ENCODE results near the gene RNF220. TPM values are rescaled to one million over a fixed set of nuclear protein-coding genes. Genes with fewer than 3 reads are reported as not detected.

The RNF220 gene
- total RNA-seq, 1 donor from 2014 or later, result 52.5 TPM

- peak overlapping the region in 1 of 2 donors; percentile 29 for H3K4me3 ChIP-seq
- no peak for DNase-seq (ENCODE audit: extremely low spot score in 2 of 2)
- H3K9me3 ChIP-seq, result no peaks in the 10 kb centered on the region
- intact Hi-C loops (cut with DNase I), result no loop called here
- no peak overlapping the region for H3K27ac ChIP-seq
- TF ChIP-seq POLR2AphosphoS5 (IDR thresholded peaks at IDR 0.05; ENCODE audit: insufficient read depth in 1 of 2, low read depth in 1 of 2), result no peak
- TF ChIP-seq POLR2A (IDR thresholded peaks at IDR 0.05), result no peak
- peaks cover 42% of the 10 kb centered on the region for H3K4me1 ChIP-seq
- peaks cover 22% of the 10 kb centered on the region for H3K27me3 ChIP-seq
- no peaks in the 10 kb centered on the region for H3K36me3 ChIP-seq
Measured at GRCh38 chr1:44408212-44408582, 3.1 kb downstream of the RNF220 start.

- no peak for DNase-seq (ENCODE audit: extremely low spot score in 2 of 2)
- Histone ChIP-seq H3K27me3 (peaks cover 17% of the 10 kb centered on the region), H3K27ac (no peak overlapping the region), H3K9me3 (no peaks in the 10 kb centered on the region), H3K4me1 (peaks cover 42% of the 10 kb centered on the region), H3K36me3 (no peaks in the 10 kb centered on the region), H3K4me3 (no peak overlapping the region)
- no peak for TF ChIP-seq POLR2A (IDR thresholded peaks at IDR 0.05)
- TF ChIP-seq POLR2AphosphoS5 (IDR thresholded peaks at IDR 0.05; ENCODE audit: insufficient read depth in 1 of 2, low read depth in 1 of 2), result peak in 1 of 2 donors; percentile 23
- no peak for TF ChIP-seq CTCF (IDR thresholded peaks at IDR 0.05)
- intact Hi-C loops (cut with DNase I), result no loop called here
Measured at GRCh38 chr1:44408632-44409602, 3.9 kb downstream of the RNF220 start.

- intact Hi-C loops (cut with DNase I), result no loop called here
- no peaks in the 10 kb centered on the region for H3K36me3 ChIP-seq
Measured at GRCh38 chr1:44409757-44410156, 4.7 kb downstream of the RNF220 start.

GRCh38 chr1:44411861-44412260 lies 6.8 kb downstream of the RNF220 start:
- Histone ChIP-seq H3K4me1 (peaks cover 17% of the 10 kb centered on the region), H3K27ac (no peak overlapping the region), H3K36me3 (no peaks in the 10 kb centered on the region), H3K9me3 (no peaks in the 10 kb centered on the region), H3K27me3 (peaks cover 17% of the 10 kb centered on the region), H3K4me3 (no peak overlapping the region)
- intact Hi-C loops (cut with DNase I), result no loop called here
- TF ChIP-seq POLR2AphosphoS5 (IDR thresholded peaks at IDR 0.05; ENCODE audit: insufficient read depth in 1 of 2, low read depth in 1 of 2), result no peak
- no peak for TF ChIP-seq CTCF (IDR thresholded peaks at IDR 0.05)
- TF ChIP-seq POLR2A (IDR thresholded peaks at IDR 0.05), result no peak
- no peak for DNase-seq (ENCODE audit: extremely low spot score in 2 of 2)

More at GRCh38 chr1:44409757-44410156, 4.7 kb downstream of the RNF220 start:
- Histone ChIP-seq H3K4me3 (no peak overlapping the region), H3K27ac (no peak overlapping the region), H3K9me3 (no peaks in the 10 kb centered on the region), H3K27me3 (peaks cover 17% of the 10 kb centered on the region), H3K4me1 (peaks cover 39% of the 10 kb centered on the region)
- TF ChIP-seq CTCF (IDR thresholded peaks at IDR 0.05), result no peak
- no peak for TF ChIP-seq POLR2AphosphoS5 (IDR thresholded peaks at IDR 0.05; ENCODE audit: insufficient read depth in 1 of 2, low read depth in 1 of 2)
- no peak for TF ChIP-seq POLR2A (IDR thresholded peaks at IDR 0.05)
- no peak for DNase-seq (ENCODE audit: extremely low spot score in 2 of 2)

- peaks cover 16% of the 10 kb centered on the region for H3K4me1 ChIP-seq
- DNase-seq (ENCODE audit: extremely low spot score in 2 of 2), result no peak
- TF ChIP-seq POLR2AphosphoS5 (IDR thresholded peaks at IDR 0.05; ENCODE audit: insufficient read depth in 1 of 2, low read depth in 1 of 2) (no peak), CTCF (IDR thresholded peaks at IDR 0.05) (no peak), POLR2A (IDR thresholded peaks at IDR 0.05) (no peak)
- H3K27me3 ChIP-seq, result peaks cover 14% of the 10 kb centered on the region
- H3K27ac ChIP-seq, result no peak overlapping the region
- no peaks in the 10 kb centered on the region for H3K9me3 ChIP-seq
- intact Hi-C loops (cut with DNase I), result no loop called here
- H3K4me3 ChIP-seq, result no peak overlapping the region
- no peaks in the 10 kb centered on the region for H3K36me3 ChIP-seq
Measured at GRCh38 chr1:44412601-44413000, 7.5 kb downstream of the RNF220 start.
